ENCODE results near the gene TMED8.
"Not testable (repeated sequence)": the region's sequence is repeated elsewhere in the genome, so short reads cannot be mapped to it uniquely, and the experiment has no call there.

TMED8 gene

GRCh38 chr14:77376771-77377501 lies at the start of gene TMED8, which contains the start of gene SAMD15:
TSS of gene TMED8 (minus strand) at chr14:77377094. CDS start at chr14:77377053, 41 bp downstream.
TSS of gene SAMD15 (plus strand) at chr14:77377379. CDS start at chr14:77377419, 40 bp downstream.
- DNase-seq (ENCODE audit: low spot score) (peak; percentile 43), FAIRE-seq (no peak)

GRCh38 chr14:77426396-77426795 lies 49.5 kb upstream of the TMED8 start:
- FAIRE-seq (no peak), DNase-seq (ENCODE audit: low spot score) (no peak)

GRCh38 chr14:77424862-77425261 lies 48.0 kb upstream of the TMED8 start:
- DNase-seq (ENCODE audit: low spot score) (no peak), FAIRE-seq (no peak)

GRCh38 chr14:77423423-77423822 lies 46.5 kb upstream of the TMED8 start, which contains the start of gene NOXRED1:
TSS of gene NOXRED1 (minus strand) at chr14:77423523. CDS start at chr14:77422889, 634 bp downstream.
- no peak for FAIRE-seq
- DNase-seq (ENCODE audit: low spot score), result no peak

GRCh38 chr14:77421201-77421600 lies 44.3 kb upstream of the TMED8 start:
- no peak for FAIRE-seq
- DNase-seq (ENCODE audit: low spot score), result no peak

- FAIRE-seq (no peak), DNase-seq (ENCODE audit: low spot score) (no peak)
These were observed 39.9 kb upstream of the TMED8 start for GRCh38 chr14:77416836-77417235.

- not testable (repeated sequence) for FAIRE-seq; DNase-seq (ENCODE audit: low spot score)
These were observed 39.2 kb upstream of the TMED8 start for GRCh38 chr14:77416098-77416497.

- FAIRE-seq; DNase-seq (ENCODE audit: low spot score): not testable (repeated sequence)
These were observed 38.6 kb upstream of the TMED8 start for GRCh38 chr14:77415403-77416030.

- FAIRE-seq (no peak), DNase-seq (ENCODE audit: low spot score) (no peak)
These were observed 32.2 kb upstream of the TMED8 start for GRCh38 chr14:77409131-77409533.

GRCh38 chr14:77407158-77407557 lies 30.3 kb upstream of the TMED8 start:
- no peak for DNase-seq (ENCODE audit: low spot score)
- no peak for FAIRE-seq

GRCh38 chr14:77406718-77407117 lies 29.8 kb upstream of the TMED8 start:
- DNase-seq (ENCODE audit: low spot score) (no peak), FAIRE-seq (no peak)

GRCh38 chr14:77406086-77406485 lies 29.2 kb upstream of the TMED8 start:
- DNase-seq (ENCODE audit: low spot score), result no peak
- FAIRE-seq, result no peak

- no peak for FAIRE-seq
- DNase-seq (ENCODE audit: low spot score), result no peak
These were observed 26.9 kb upstream of the TMED8 start for GRCh38 chr14:77403768-77404167.

- FAIRE-seq (no peak), DNase-seq (ENCODE audit: low spot score) (no peak)
These were observed 23.3 kb upstream of the TMED8 start for GRCh38 chr14:77400216-77400615.

- FAIRE-seq (no peak), DNase-seq (ENCODE audit: low spot score) (no peak)
These were observed 13.3 kb upstream of the TMED8 start for GRCh38 chr14:77390188-77390587.

GRCh38 chr14:77378701-77379100 lies 1.8 kb upstream of the TMED8 start:
- no peak for DNase-seq (ENCODE audit: low spot score)
- FAIRE-seq, result no peak

- FAIRE-seq (no peak), DNase-seq (ENCODE audit: low spot score) (no peak)
These were observed 579 bp upstream of the TMED8 start for GRCh38 chr14:77377502-77377844.

GRCh38 chr14:77375973-77376770 lies 722 bp downstream of the TMED8 start:
- DNase-seq (ENCODE audit: low spot score), result no peak
- FAIRE-seq, result no peak

- DNase-seq (ENCODE audit: low spot score) (no peak), FAIRE-seq (no peak)
These were observed 1.5 kb downstream of the TMED8 start for GRCh38 chr14:77375164-77375950.

GRCh38 chr14:77372304-77372841 lies 4.5 kb downstream of the TMED8 start:
- no peak for DNase-seq (ENCODE audit: low spot score)
- no peak for FAIRE-seq

GRCh38 chr14:77369285-77369684 lies 7.6 kb downstream of the TMED8 start:
- DNase-seq (ENCODE audit: low spot score) (no peak), FAIRE-seq (no peak)

All from RCC 7860 (cell line).